ENCODE data around the gene GANAB.

- TF ChIP-seq SETDB1 (CRISPR knock-in tag; IDR thresholded peaks at IDR 0.05; ENCODE audit: borderline replicate concordance) (no peak), EZH2 (conservative IDR thresholded peaks at IDR 0.05; ENCODE audit: low read depth, low read length) (no peak)
Measured at GRCh38 chr11:62676698-62677097, 30.3 kb upstream of the GANAB start.
